Measurements from ENCODE around the gene ZNF823. TPM values are rescaled to one million over a fixed set of nuclear protein-coding genes. Genes with fewer than 3 reads are reported as not detected.

The ZNF823 gene
- total and polyA plus RNA-seq, 2 of the 13 experiments (the other 11 are each of a cell fraction or from before 2014, with no cell fraction given): 5.7 to 11.7 TPM

DNA sequence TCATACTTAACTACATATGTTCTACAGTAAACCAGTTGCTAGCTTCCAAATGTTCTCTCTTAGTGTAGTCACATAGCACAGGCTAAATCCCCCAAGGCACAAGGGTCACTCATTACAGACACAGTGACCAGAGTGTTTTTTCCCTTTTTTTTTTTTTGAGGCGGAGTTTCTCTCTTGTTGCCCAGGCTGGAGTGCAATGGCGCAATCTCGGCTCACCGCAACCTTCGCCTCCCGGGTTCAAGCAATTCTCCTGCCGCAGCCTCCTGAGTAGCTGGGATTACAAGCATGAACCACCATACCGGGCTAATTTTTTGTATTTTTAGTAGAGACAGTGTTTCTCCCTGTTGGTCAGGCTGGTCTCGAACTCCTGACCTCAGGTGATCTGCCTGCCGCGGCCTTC lies 37.9 kb upstream of the ZNF823 start (continued):
- TF ChIP-seq, protein P1, sequence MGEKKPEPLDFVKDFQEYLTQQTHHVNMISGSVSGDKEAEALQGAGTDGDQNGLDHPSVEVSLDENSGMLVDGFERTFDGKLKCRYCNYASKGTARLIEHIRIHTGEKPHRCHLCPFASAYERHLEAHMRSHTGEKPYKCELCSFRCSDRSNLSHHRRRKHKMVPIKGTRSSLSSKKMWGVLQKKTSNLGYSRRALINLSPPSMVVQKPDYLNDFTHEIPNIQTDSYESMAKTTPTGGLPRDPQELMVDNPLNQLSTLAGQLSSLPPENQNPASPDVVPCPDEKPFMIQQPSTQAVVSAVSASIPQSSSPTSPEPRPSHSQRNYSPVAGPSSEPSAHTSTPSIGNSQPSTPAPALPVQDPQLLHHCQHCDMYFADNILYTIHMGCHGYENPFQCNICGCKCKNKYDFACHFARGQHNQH (CRISPR knock-in tag; IDR thresholded peaks at IDR 0.05): 0 out of 2 replicates have a peak, but pooled peaks have one; percentile 51
- TF ChIP-seq, protein P2, sequence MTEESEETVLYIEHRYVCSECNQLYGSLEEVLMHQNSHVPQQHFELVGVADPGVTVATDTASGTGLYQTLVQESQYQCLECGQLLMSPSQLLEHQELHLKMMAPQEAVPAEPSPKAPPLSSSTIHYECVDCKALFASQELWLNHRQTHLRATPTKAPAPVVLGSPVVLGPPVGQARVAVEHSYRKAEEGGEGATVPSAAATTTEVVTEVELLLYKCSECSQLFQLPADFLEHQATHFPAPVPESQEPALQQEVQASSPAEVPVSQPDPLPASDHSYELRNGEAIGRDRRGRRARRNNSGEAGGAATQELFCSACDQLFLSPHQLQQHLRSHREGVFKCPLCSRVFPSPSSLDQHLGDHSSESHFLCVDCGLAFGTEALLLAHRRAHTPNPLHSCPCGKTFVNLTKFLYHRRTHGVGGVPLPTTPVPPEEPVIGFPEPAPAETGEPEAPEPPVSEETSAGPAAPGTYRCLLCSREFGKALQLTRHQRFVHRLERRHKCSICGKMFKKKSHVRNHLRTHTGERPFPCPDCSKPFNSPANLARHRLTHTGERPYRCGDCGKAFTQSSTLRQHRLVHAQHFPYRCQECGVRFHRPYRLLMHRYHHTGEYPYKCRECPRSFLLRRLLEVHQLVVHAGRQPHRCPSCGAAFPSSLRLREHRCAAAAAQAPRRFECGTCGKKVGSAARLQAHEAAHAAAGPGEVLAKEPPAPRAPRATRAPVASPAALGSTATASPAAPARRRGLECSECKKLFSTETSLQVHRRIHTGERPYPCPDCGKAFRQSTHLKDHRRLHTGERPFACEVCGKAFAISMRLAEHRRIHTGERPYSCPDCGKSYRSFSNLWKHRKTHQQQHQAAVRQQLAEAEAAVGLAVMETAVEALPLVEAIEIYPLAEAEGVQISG (CRISPR knock-in tag; IDR thresholded peaks at IDR 0.05): 0 out of 2 replicates have a peak, but pooled peaks have one; percentile 32
- TF ChIP-seq ZNF292 (CRISPR knock-in tag; IDR thresholded peaks at IDR 0.05; ENCODE audit: borderline replicate concordance, low read depth): peak; percentile 60
- TF ChIP-seq HDAC1 (CRISPR knock-in tag; IDR thresholded peaks at IDR 0.05): peak; percentile 41
- TF ChIP-seq, protein P3, sequence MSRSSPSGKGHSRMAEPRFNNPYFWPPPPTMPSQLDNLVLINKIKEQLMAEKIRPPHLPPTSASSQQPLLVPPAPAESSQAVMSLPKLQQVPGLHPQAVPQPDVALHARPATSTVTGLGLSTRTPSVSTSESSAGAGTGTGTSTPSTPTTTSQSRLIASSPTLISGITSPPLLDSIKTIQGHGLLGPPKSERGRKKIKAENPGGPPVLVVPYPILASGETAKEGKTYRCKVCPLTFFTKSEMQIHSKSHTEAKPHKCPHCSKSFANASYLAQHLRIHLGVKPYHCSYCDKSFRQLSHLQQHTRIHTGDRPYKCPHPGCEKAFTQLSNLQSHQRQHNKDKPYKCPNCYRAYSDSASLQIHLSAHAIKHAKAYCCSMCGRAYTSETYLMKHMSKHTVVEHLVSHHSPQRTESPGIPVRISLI (CRISPR knock-in tag; IDR thresholded peaks at IDR 0.05; ENCODE audit: borderline replicate concordance): peak; percentile 99
- peak; percentile 42; the same call in 1 of the 2 replicates for TF ChIP-seq HDAC2 (CRISPR knock-in tag; IDR thresholded peaks at IDR 0.05)
- TF ChIP-seq SAP130 (CRISPR knock-in tag; IDR thresholded peaks at IDR 0.05; ENCODE audit: low read depth): peak; percentile 68
- peak; percentile 65; the same call in 1 of the 2 replicates for TF ChIP-seq NCOR1 (IDR thresholded peaks at IDR 0.05; ENCODE audit: borderline replicate concordance, low read length)
- TF ChIP-seq ZSCAN9 (CRISPR knock-in tag; IDR thresholded peaks at IDR 0.05; ENCODE audit: borderline replicate concordance): peak; percentile 40; the same call in 1 of the 2 replicates
- TF ChIP-seq ZNF430 (CRISPR knock-in tag; IDR thresholded peaks at IDR 0.05): 0 out of 2 replicates have a peak, but pooled peaks have one; percentile 49
- TF ChIP-seq POGZ (CRISPR knock-in tag; IDR thresholded peaks at IDR 0.05): peak; percentile 72
